Measurements from ENCODE around the gene ACP5. TPM values are rescaled to one million over a fixed set of nuclear protein-coding genes. Genes with fewer than 3 reads are reported as not detected.

Gene ACP5
- total and polyA plus RNA-seq, 2 of the 8 experiments (the other 6 are each of a cell fraction or from before 2014, with no cell fraction given), result 9.0 to 14.3 TPM

DNA sequence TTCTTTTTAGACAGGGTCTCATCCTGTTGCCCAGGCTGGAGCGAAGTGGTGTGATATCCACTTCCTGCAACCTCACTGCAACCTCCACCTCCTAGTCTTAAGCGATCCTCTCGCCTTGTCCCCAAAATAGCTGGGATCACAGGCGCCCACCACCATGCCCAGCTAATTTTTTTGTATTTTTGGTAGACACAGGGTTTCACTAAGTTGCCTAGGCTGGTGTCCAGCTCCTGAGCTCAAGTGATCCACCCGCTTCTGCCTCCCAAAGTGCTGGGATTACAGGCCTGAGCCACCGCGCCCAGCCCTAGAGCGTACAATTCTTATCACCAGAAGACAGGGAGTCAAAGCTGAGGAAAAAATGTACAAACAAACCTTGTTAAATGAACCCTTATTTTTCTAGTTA, 13.9 kb downstream of the ACP5 start:
- no peaks in the 10 kb centered on the region for H3K79me1 ChIP-seq (ENCODE audit: low read depth, low read length)
- no peak overlapping the region for H3K27ac ChIP-seq (ENCODE audit: low read depth, low read length)
- no peak overlapping the region for H4K8ac ChIP-seq (ENCODE audit: extremely low read depth, insufficient read depth, low read length)
- no peaks in the 10 kb centered on the region for H3K9me3 ChIP-seq (ENCODE audit: insufficient read depth in 2 of 2, low read depth in 1 of 2, low read length in 1 of 2)
- no peaks in the 10 kb centered on the region; a peak in 1 of 7 replicates for H3K4me1 ChIP-seq (replicated peaks in 1 of 4; ENCODE audit: control insufficient read depth in 3 of 4, insufficient read depth in 4 of 4, low read length in 3 of 4)
- no peak overlapping the region for H4K91ac ChIP-seq (replicated peaks; ENCODE audit: insufficient read length, low read length)
- no peak overlapping the region for H2BK120ac ChIP-seq (replicated peaks; ENCODE audit: low read depth, low read length)
- no peak overlapping the region for H4K5ac ChIP-seq (ENCODE audit: insufficient read length, low read depth, low read length)
- H3K23ac ChIP-seq (ENCODE audit: insufficient read length), result no peak overlapping the region
- no peak overlapping the region for H2BK5ac ChIP-seq (ENCODE audit: low read depth, low read length)
- no peak overlapping the region for H2AFZ ChIP-seq (ENCODE audit: low read length)
- H3K4me2 ChIP-seq (ENCODE audit: insufficient read depth in 1 of 2, low read depth in 2 of 2, low read length in 2 of 2), result no peak overlapping the region
- no peak overlapping the region for H2AK5ac ChIP-seq (ENCODE audit: low read depth, low read length)
- H3K14ac ChIP-seq (ENCODE audit: insufficient read length), result no peak overlapping the region
- CTCF ChIA-PET (ENCODE audit: partially characterized antibody), result interaction anchor here (0.6 to 2.9 kb wide), 10 partner anchors 10 to 112 kb away, joined by 3 to 16 read pairs (median 3); partner anchors contain the start of gene ACP5
- H3K56ac ChIP-seq (replicated peaks; ENCODE audit: insufficient read length, low read depth, low read length), result no peak overlapping the region
- no peak overlapping the region for H3K4ac ChIP-seq (replicated peaks; ENCODE audit: insufficient read length, low read depth, low read length)
- DNase-seq (ENCODE audit: low read depth in 1 of 2, low spot score in 2 of 2) (no peak), FAIRE-seq (no peak)
- 96% methylated on average over 8 of the region's 8 CpGs; no CpG with 5 or more reads in 1 of the 2 experiments for WGBS, 2 experiments (ENCODE audit: extremely low coverage in 1 of 2, insufficient coverage in 1 of 2, insufficient read length in 1 of 2, insufficient replicate concordance in 2 of 2, low coverage in 1 of 2, low lambda C conversion rate in 2 of 2, missing lambda C conversion rate in 1 of 2)
- no peak overlapping the region for H3K9ac ChIP-seq (replicated peaks in 1 of 4; ENCODE audit: extremely low read depth in 1 of 4, low read depth in 3 of 4, low read length in 3 of 4)
- H2BK15ac ChIP-seq (ENCODE audit: low read length), result no peak overlapping the region
- POLR2A ChIA-PET (ENCODE audit: partially characterized antibody), result interaction anchor here (0.6 to 1.4 kb wide), 3 partner anchors 12 to 34 kb away, joined by 3 to 4 read pairs (median 3); partner anchors contain the start of gene ZNF627
- no peaks in the 10 kb centered on the region for H3K36me3 ChIP-seq (ENCODE audit: control insufficient read depth in 2 of 4, insufficient read depth in 4 of 4, low read length in 3 of 4)
- peaks cover 0 to 2% of the 10 kb centered on the region in 2 experiments; a peak in 2 of 4 replicates for H3K79me2 ChIP-seq (ENCODE audit: control insufficient read depth in 1 of 2, insufficient read depth in 2 of 2, low read length in 2 of 2)
- peaks cover 2% of the 10 kb centered on the region; the same call in 1 of the 2 replicates for H3K23me2 ChIP-seq (ENCODE audit: low read depth, low read length)
- H2BK12ac ChIP-seq (ENCODE audit: low read depth, low read length), result no peak overlapping the region
- no peaks in the 10 kb centered on the region for H3K27me3 ChIP-seq (replicated peaks in 1 of 4; ENCODE audit: control insufficient read depth in 3 of 4, extremely low read depth in 1 of 4, insufficient read depth in 3 of 4, low read length in 3 of 4)
- H3K18ac ChIP-seq (ENCODE audit: extremely low read depth, low read length), result no peak overlapping the region
- H2BK20ac ChIP-seq (ENCODE audit: low read length), result no peak overlapping the region
- H3K4me3 ChIP-seq (ENCODE audit: extremely low read depth in 1 of 4, insufficient read depth in 2 of 4, low read depth in 3 of 4, low read length in 4 of 4), result no peak overlapping the region
- peaks cover 0 to 2% of the 10 kb centered on the region in 2 experiments for H4K20me1 ChIP-seq (replicated peaks in 1 of 2; ENCODE audit: control insufficient read depth in 1 of 2, insufficient read depth in 2 of 2, low read length in 2 of 2)
- TF ChIP-seq PHF8 (conservative IDR thresholded peaks at IDR 0.05; ENCODE audit: low read depth, low read length) (no peak), EP300 (IDR thresholded peaks at IDR 0.05; ENCODE audit: borderline replicate concordance in 1 of 2, low read depth in 2 of 2, low read length in 2 of 2) (no peak), SIRT6 (IDR thresholded peaks at IDR 0.05; ENCODE audit: low read length) (no peak), SIX5 (IDR thresholded peaks at IDR 0.05; ENCODE audit: low read depth, low read length) (no peak)

Measured in H1 (cell line).